ENCODE measurements around the gene PDCD1. TPM values are rescaled to one million over a fixed set of nuclear protein-coding genes. Genes with fewer than 3 reads are reported as not detected.

PDCD1 gene
- total and polyA plus RNA-seq, 2 of the 13 experiments (the other 11 are each of a cell fraction or from before 2014, with no cell fraction given), result 0.04 TPM; not detected in 1

GRCh38 chr2:241871538-241872312 lies 13.0 kb upstream of the PDCD1 start:
- BruUV-seq (replicated peaks), result no TSS peak
- intact Hi-C loops (cut with micrococcal nuclease; ENCODE audit: unreplicated experiment), result no loop called here
- TF ChIP-seq HDAC2 (CRISPR knock-in tag; IDR thresholded peaks at IDR 0.05) (no peak), HNRNPL (IDR thresholded peaks at IDR 0.05; ENCODE audit: low read depth, low read length) (no peak), NR2F2 (IDR thresholded peaks at IDR 0.05; ENCODE audit: borderline replicate concordance, low read depth) (no peak), TFAP4 (IDR thresholded peaks at IDR 0.05; ENCODE audit: borderline replicate concordance, low read depth) (no peak), POLR2G (IDR thresholded peaks at IDR 0.05; ENCODE audit: low read depth, low read length) (no peak), MEIS2 (CRISPR knock-in tag; IDR thresholded peaks at IDR 0.05) (no peak), FOXA3 (CRISPR knock-in tag; IDR thresholded peaks at IDR 0.05) (no peak), FOXJ3 (CRISPR knock-in tag; IDR thresholded peaks at IDR 0.05; ENCODE audit: borderline replicate concordance) (no peak), ZNF605 (CRISPR knock-in tag; IDR thresholded peaks at IDR 0.05) (no peak), NFRKB (IDR thresholded peaks at IDR 0.05) (no peak), HMGA1 (CRISPR knock-in tag; conservative IDR thresholded peaks at IDR 0.05) (no peak), ZSCAN21 (CRISPR knock-in tag; IDR thresholded peaks at IDR 0.05; ENCODE audit: borderline replicate concordance) (no peak), E2F1 (CRISPR knock-in tag; IDR thresholded peaks at IDR 0.05) (no peak)
- no peak for ATAC-seq
- no peak overlapping the region for H3K9ac ChIP-seq (ENCODE audit: insufficient read depth, low read depth, low read length)
- FAIRE-seq, result no peak
- no peak overlapping the region for H3K4me3 ChIP-seq (replicated peaks in 1 of 3; ENCODE audit: insufficient read depth in 1 of 3, low read depth in 2 of 3, low read length in 3 of 3)
- peaks cover 21% of the 10 kb centered on the region for H3K9me3 ChIP-seq (ENCODE audit: low read length)
- peaks cover 8 to 40% of the 10 kb centered on the region in 2 experiments for H3K27me3 ChIP-seq (ENCODE audit: control insufficient read depth in 1 of 2, insufficient read depth in 2 of 2, low read length in 2 of 2)
- no peaks in the 10 kb centered on the region for H3K79me2 ChIP-seq (ENCODE audit: insufficient read depth, low read length)
- no peaks in the 10 kb centered on the region for H4K20me1 ChIP-seq (ENCODE audit: insufficient read depth, low read length)
- H3K4me1 ChIP-seq (ENCODE audit: insufficient read depth, low read length), result no peaks in the 10 kb centered on the region
- H3K36me3 ChIP-seq (replicated peaks in 1 of 2; ENCODE audit: control insufficient read depth in 1 of 2, insufficient read depth in 2 of 2, low read length in 2 of 2), result no peaks in the 10 kb centered on the region
- H3K4me2 ChIP-seq (ENCODE audit: low read depth, low read length), result no peak overlapping the region
- DNase-seq (ENCODE audit: low spot score), result no peak
- H3K27ac ChIP-seq (ENCODE audit: extremely low read length, insufficient read depth, low read length), result no peak overlapping the region
- in situ Hi-C loops (cut with HindIII; ENCODE audit: extremely low pct_ligation_motif_present, low pct_unique_long_range_greater_than_20kb), result loop anchor here (10.0 kb wide), 1 partner anchor 137 kb away; the partner anchor contains the start of gene D2HGDH
- no peak overlapping the region for H2AFZ ChIP-seq (ENCODE audit: low read length)
- 66% methylated on average over 20 of the region's 38 CpGs for WGBS (ENCODE audit: low lambda C conversion rate)
- CTCF ChIA-PET (ENCODE audit: low intra/inter-chr PET ratio, low total read pairs), result no interaction called here
- POLR2A ChIA-PET, result no interaction called here
